ENCODE measurements around the gene SMNDC1.

DNA sequence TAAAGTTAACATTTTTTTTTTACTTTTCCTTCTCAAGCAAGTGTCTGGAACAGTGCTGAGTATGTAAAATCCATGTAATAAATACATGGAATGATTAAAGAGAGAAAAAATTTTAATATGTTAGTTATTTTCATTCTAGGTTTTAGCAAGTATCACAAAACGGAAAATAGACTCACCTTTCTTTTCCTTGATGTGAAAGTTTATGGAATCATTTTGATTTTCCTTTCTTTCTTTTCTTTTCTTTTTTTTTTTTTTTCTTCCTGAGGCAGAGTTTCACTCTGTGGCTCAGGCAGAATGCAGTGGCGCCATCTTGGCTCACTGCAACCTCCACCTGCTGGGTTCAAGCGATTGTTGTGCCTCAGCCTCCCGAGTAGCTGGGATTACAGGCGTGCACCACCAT lies 28.1 kb downstream of the SMNDC1 start:
- TF ChIP-seq, protein P1, sequence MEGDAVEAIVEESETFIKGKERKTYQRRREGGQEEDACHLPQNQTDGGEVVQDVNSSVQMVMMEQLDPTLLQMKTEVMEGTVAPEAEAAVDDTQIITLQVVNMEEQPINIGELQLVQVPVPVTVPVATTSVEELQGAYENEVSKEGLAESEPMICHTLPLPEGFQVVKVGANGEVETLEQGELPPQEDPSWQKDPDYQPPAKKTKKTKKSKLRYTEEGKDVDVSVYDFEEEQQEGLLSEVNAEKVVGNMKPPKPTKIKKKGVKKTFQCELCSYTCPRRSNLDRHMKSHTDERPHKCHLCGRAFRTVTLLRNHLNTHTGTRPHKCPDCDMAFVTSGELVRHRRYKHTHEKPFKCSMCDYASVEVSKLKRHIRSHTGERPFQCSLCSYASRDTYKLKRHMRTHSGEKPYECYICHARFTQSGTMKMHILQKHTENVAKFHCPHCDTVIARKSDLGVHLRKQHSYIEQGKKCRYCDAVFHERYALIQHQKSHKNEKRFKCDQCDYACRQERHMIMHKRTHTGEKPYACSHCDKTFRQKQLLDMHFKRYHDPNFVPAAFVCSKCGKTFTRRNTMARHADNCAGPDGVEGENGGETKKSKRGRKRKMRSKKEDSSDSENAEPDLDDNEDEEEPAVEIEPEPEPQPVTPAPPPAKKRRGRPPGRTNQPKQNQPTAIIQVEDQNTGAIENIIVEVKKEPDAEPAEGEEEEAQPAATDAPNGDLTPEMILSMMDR (IDR thresholded peaks at IDR 0.05; ENCODE audit: low read length): no peak
- no peak for TF ChIP-seq EZH2 (IDR thresholded peaks at IDR 0.05; ENCODE audit: borderline replicate concordance, low read length)

Data from OCI-LY1 (cell line).